ENCODE measurements around the gene KIR2DL4.
"Not testable (repeated sequence)": the region's sequence is repeated elsewhere in the genome, so short reads cannot be mapped to it uniquely, and the experiment has no call there.

KIR2DL4 gene

DNA sequence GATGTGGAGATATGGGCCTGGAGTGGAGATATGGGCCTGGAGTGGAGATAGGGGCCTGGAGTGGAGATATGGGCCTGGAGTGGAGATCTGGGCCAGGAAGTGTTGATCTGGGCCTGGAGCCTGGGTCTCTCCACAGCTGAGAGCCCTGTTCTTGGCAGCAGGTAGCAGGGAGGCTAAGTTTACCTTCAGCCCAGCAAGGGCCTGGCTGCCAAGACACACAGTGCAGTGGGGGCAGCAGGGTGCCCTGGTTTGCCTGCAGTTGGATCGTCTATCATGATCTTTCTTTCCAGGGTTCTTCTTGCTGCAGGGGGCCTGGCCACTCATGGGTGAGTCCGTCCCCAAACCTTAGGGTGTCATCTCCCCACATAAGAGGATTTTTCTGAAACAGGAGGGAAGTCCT lies 47.5 kb downstream of the KIR2DL4 start:
- no peaks in the 10 kb centered on the region for H3K36me3 ChIP-seq (ENCODE audit: insufficient read depth)
- no peak overlapping the region for H3K9ac ChIP-seq
- no peak overlapping the region for H3K27ac ChIP-seq
- H3K27me3 ChIP-seq (ENCODE audit: insufficient read depth, low read depth), result peaks cover 14% of the 10 kb centered on the region; the same call in 1 of the 2 replicates
- H3K4me2 ChIP-seq, result no peak overlapping the region
- H3K4me3 ChIP-seq (IDR thresholded peaks at IDR 0.05; ENCODE audit: insufficient read depth, low read depth, low read length), result no peak overlapping the region
- H2AFZ ChIP-seq (ENCODE audit: low read depth), result no peak overlapping the region
- no peaks in the 10 kb centered on the region for H4K20me1 ChIP-seq (ENCODE audit: insufficient read depth)
- no peaks in the 10 kb centered on the region for H3K79me2 ChIP-seq (ENCODE audit: insufficient read depth, low read depth)
- no peak for TF ChIP-seq CTCF (conservative IDR thresholded peaks at IDR 0.05; ENCODE audit: low read depth, low read length)
- no peaks in the 10 kb centered on the region for H3K4me1 ChIP-seq (ENCODE audit: low read depth, poor library complexity, severe bottlenecking)

DNA sequence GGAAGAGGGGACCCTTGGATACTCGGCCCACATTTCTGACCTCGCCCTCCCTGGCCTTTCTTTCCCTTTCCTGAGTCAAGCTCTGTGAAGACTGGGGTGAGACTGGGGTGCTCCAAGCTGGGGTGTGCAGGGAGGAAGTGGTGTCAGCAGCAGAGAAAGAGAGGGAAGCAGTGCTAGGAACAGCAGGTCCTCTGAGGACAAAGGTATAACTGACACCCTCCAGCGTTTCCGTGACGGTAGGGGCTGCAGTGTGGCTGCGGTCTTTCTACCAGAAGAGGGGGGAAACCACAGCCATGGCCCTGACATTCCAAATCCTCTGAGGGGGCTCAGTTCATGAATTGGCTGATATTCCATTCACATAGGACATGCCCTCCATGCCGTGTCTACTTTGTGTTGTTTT lies 47.9 kb downstream of the KIR2DL4 start:
- no peaks in the 10 kb centered on the region for H3K79me2 ChIP-seq (ENCODE audit: insufficient read depth, low read depth)
- no peaks in the 10 kb centered on the region for H3K4me1 ChIP-seq (ENCODE audit: low read depth, poor library complexity, severe bottlenecking)

GRCh38 chr19:54855241-54855640 lies 51.8 kb downstream of the KIR2DL4 start:
- H2AFZ ChIP-seq (ENCODE audit: low read depth); H3K79me2 ChIP-seq (ENCODE audit: insufficient read depth, low read depth); H3K36me3 ChIP-seq (ENCODE audit: insufficient read depth); H3K4me2 ChIP-seq; H3K4me3 ChIP-seq (IDR thresholded peaks at IDR 0.05; ENCODE audit: insufficient read depth, low read depth, low read length); H3K27ac ChIP-seq; H4K20me1 ChIP-seq (ENCODE audit: insufficient read depth); H3K4me1 ChIP-seq (ENCODE audit: low read depth, poor library complexity, severe bottlenecking); H3K9ac ChIP-seq: not testable (repeated sequence)
- peaks cover 13% of the 10 kb centered on the region; the same call in 1 of the 2 replicates for H3K27me3 ChIP-seq (ENCODE audit: insufficient read depth, low read depth)

More for the DNA sequence above, 47.9 kb downstream of the KIR2DL4 start:
- Histone ChIP-seq H3K4me3 (IDR thresholded peaks at IDR 0.05; ENCODE audit: insufficient read depth, low read depth, low read length) (no peak overlapping the region), H3K27me3 (ENCODE audit: insufficient read depth, low read depth) (peaks cover 14% of the 10 kb centered on the region; the same call in 1 of the 2 replicates), H4K20me1 (ENCODE audit: insufficient read depth) (no peaks in the 10 kb centered on the region), H3K27ac (no peak overlapping the region), H3K9ac (no peak overlapping the region), H2AFZ (ENCODE audit: low read depth) (no peak overlapping the region), H3K4me2 (no peak overlapping the region), H3K36me3 (ENCODE audit: insufficient read depth) (no peaks in the 10 kb centered on the region)
- TF ChIP-seq CTCF (conservative IDR thresholded peaks at IDR 0.05; ENCODE audit: low read depth, low read length), result no peak

- not testable (repeated sequence) for H4K20me1 ChIP-seq (ENCODE audit: insufficient read depth); H3K27ac ChIP-seq; H3K4me1 ChIP-seq (ENCODE audit: low read depth, poor library complexity, severe bottlenecking); H3K36me3 ChIP-seq (ENCODE audit: insufficient read depth); H3K4me3 ChIP-seq (IDR thresholded peaks at IDR 0.05; ENCODE audit: insufficient read depth, low read depth, low read length); H3K79me2 ChIP-seq (ENCODE audit: insufficient read depth, low read depth); H2AFZ ChIP-seq (ENCODE audit: low read depth); H3K9ac ChIP-seq; H3K4me2 ChIP-seq
- H3K27me3 ChIP-seq (ENCODE audit: insufficient read depth, low read depth), result peaks cover 15% of the 10 kb centered on the region; the same call in 1 of the 2 replicates
Measured at GRCh38 chr19:54858476-54858875, 55.1 kb downstream of the KIR2DL4 start.

DNA sequence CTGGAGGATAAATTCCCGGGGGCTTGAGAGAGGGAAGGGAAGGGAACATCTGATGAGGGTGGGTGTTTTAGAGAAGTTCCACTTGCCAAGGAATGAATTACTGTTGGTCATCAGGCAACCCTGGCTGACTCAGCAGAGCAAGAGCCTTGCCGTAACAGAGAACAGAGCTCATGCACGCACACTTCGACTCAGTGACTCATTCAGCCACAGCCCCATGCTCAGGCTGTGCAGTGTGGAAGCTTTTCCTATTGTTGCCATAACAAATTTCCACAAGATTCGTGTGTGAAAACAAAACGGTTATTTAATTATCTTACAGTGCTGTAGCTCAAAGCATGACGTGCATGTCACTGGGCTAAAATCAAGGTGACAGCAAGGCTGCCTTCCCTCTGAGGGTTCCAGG lies 56.0 kb downstream of the KIR2DL4 start:
- not testable (repeated sequence) for H3K9ac ChIP-seq; H3K4me2 ChIP-seq; H3K4me3 ChIP-seq (IDR thresholded peaks at IDR 0.05; ENCODE audit: insufficient read depth, low read depth, low read length); H2AFZ ChIP-seq (ENCODE audit: low read depth); H3K27ac ChIP-seq; H3K36me3 ChIP-seq (ENCODE audit: insufficient read depth); H3K79me2 ChIP-seq (ENCODE audit: insufficient read depth, low read depth); H4K20me1 ChIP-seq (ENCODE audit: insufficient read depth); H3K4me1 ChIP-seq (ENCODE audit: low read depth, poor library complexity, severe bottlenecking)
- H3K27me3 ChIP-seq (ENCODE audit: insufficient read depth, low read depth), result peaks cover 15% of the 10 kb centered on the region; the same call in 1 of the 2 replicates

GRCh38 chr19:54863459-54863858 lies 60.0 kb downstream of the KIR2DL4 start:
- H2AFZ ChIP-seq (ENCODE audit: low read depth); H3K4me2 ChIP-seq; H3K4me3 ChIP-seq (IDR thresholded peaks at IDR 0.05; ENCODE audit: insufficient read depth, low read depth, low read length); H3K27me3 ChIP-seq (ENCODE audit: insufficient read depth, low read depth); H3K79me2 ChIP-seq (ENCODE audit: insufficient read depth, low read depth); H3K4me1 ChIP-seq (ENCODE audit: low read depth, poor library complexity, severe bottlenecking); H3K27ac ChIP-seq; H3K9ac ChIP-seq; H4K20me1 ChIP-seq (ENCODE audit: insufficient read depth); H3K36me3 ChIP-seq (ENCODE audit: insufficient read depth): not testable (repeated sequence)

Measured in KMS-11 (cell line).